Ramos (cell line): ENCODE measurements around the gene TRPV5.

Source experiments
- in situ Hi-C: fragments of 300-500 bp; cut with MboI; formaldehyde crosslinking; loops from one replicate; pipeline ENCODE4 v1.14.3; 2022; ENCODE audit warnings: low sequenced_read_pairs; ENCODE audit not compliant: unreplicated experiment

The TRPV5 gene

GRCh38 chr7:142913051-142913450 lies 20.5 kb downstream of the TRPV5 start:
- in situ Hi-C loops = no loop called here

GRCh38 chr7:142910481-142910880 lies 23.1 kb downstream of the TRPV5 start:
- in situ Hi-C loops = no loop called here

- in situ Hi-C loops = no loop called here
These were observed 23.5 kb downstream of the TRPV5 start for GRCh38 chr7:142910031-142910433.

GRCh38 chr7:142908921-142909890 lies 24.3 kb downstream of the TRPV5 start:
- in situ Hi-C loops = no loop called here

- in situ Hi-C loops = no loop called here
These were observed 25.3 kb downstream of the TRPV5 start for GRCh38 chr7:142908290-142908689.

GRCh38 chr7:142906643-142907042 lies 26.9 kb downstream of the TRPV5 start:
- in situ Hi-C loops = no loop called here

- in situ Hi-C loops = no loop called here
These were observed 27.8 kb downstream of the TRPV5 start for GRCh38 chr7:142905759-142906158.

- in situ Hi-C loops = no loop called here
These were observed 29.4 kb downstream of the TRPV5 start for GRCh38 chr7:142904128-142904527.

GRCh38 chr7:142901426-142902259 lies 31.9 kb downstream of the TRPV5 start:
- in situ Hi-C loops = no loop called here

GRCh38 chr7:142899661-142900060 lies 33.9 kb downstream of the TRPV5 start:
- in situ Hi-C loops = no loop called here

GRCh38 chr7:142898377-142899170 lies 35.0 kb downstream of the TRPV5 start:
- in situ Hi-C loops = no loop called here

GRCh38 chr7:142897691-142898090 lies 35.9 kb downstream of the TRPV5 start:
- in situ Hi-C loops = no loop called here

GRCh38 chr7:142896741-142897379 lies 36.7 kb downstream of the TRPV5 start:
- in situ Hi-C loops = no loop called here

GRCh38 chr7:142896151-142896550 lies 37.4 kb downstream of the TRPV5 start:
- in situ Hi-C loops = no loop called here

GRCh38 chr7:142894985-142895593 lies 38.5 kb downstream of the TRPV5 start:
- in situ Hi-C loops = no loop called here

- in situ Hi-C loops = no loop called here
These were observed 39.2 kb downstream of the TRPV5 start for GRCh38 chr7:142894112-142894984.

GRCh38 chr7:142892951-142893350 lies 40.6 kb downstream of the TRPV5 start:
- in situ Hi-C loops = no loop called here

- in situ Hi-C loops = no loop called here
These were observed 42.0 kb downstream of the TRPV5 start for GRCh38 chr7:142891490-142892082.
